Measurements from ENCODE around the gene KRTAP5-8. TPM values are rescaled to one million over a fixed set of nuclear protein-coding genes. Genes with fewer than 3 reads are reported as not detected.

The KRTAP5-8 gene
- total and polyA plus RNA-seq, 2 experiments from 2014 or later, result not detected

GRCh38 chr11:71491940-71492339 lies 45.9 kb upstream of the KRTAP5-8 start:
- no peak overlapping the region for H3K27ac ChIP-seq (ENCODE audit: low read depth)
- Mint-ChIP-seq H3K4me3 (no peak overlapping the region), H3K36me3 (ENCODE audit: low read depth) (peaks cover 35% of the 10 kb centered on the region), H3K27ac (no peak overlapping the region; the same call in 1 of the 2 replicates), H3K9me3 (0 out of 3 replicates have a peak, but pooled peaks cover 3% of the 10 kb centered on the region), H3K27me3 (ENCODE audit: insufficient read depth, low read depth, poor library complexity) (peaks cover 12% of the 10 kb centered on the region), H3K4me1 (peaks cover 2% of the 10 kb centered on the region; the same call in 1 of the 3 replicates)
- ATAC-seq (no peak), DNase-seq (ENCODE audit: low spot score) (no peak)
- H3K4me2 ChIP-seq, result no peak overlapping the region
- H3K36me3 ChIP-seq (ENCODE audit: insufficient read depth), result no peaks in the 10 kb centered on the region
- H3K27me3 ChIP-seq (ENCODE audit: insufficient read depth), result no peaks in the 10 kb centered on the region
- H4K20me1 ChIP-seq (replicated peaks; ENCODE audit: insufficient read depth), result no peaks in the 10 kb centered on the region; the same call in 1 of the 2 replicates
- no peak for TF ChIP-seq STAT1 (IDR thresholded peaks at IDR 0.05; ENCODE audit: unreplicated experiment)
- no peak for TF ChIP-seq POLR2AphosphoS5 (IDR thresholded peaks at IDR 0.05; ENCODE audit: low read depth)
- TF ChIP-seq ETS1 (IDR thresholded peaks at IDR 0.05), result no peak
- TF ChIP-seq JUNB (IDR thresholded peaks at IDR 0.05; ENCODE audit: unreplicated experiment), result no peak
- TF ChIP-seq, protein P1, sequence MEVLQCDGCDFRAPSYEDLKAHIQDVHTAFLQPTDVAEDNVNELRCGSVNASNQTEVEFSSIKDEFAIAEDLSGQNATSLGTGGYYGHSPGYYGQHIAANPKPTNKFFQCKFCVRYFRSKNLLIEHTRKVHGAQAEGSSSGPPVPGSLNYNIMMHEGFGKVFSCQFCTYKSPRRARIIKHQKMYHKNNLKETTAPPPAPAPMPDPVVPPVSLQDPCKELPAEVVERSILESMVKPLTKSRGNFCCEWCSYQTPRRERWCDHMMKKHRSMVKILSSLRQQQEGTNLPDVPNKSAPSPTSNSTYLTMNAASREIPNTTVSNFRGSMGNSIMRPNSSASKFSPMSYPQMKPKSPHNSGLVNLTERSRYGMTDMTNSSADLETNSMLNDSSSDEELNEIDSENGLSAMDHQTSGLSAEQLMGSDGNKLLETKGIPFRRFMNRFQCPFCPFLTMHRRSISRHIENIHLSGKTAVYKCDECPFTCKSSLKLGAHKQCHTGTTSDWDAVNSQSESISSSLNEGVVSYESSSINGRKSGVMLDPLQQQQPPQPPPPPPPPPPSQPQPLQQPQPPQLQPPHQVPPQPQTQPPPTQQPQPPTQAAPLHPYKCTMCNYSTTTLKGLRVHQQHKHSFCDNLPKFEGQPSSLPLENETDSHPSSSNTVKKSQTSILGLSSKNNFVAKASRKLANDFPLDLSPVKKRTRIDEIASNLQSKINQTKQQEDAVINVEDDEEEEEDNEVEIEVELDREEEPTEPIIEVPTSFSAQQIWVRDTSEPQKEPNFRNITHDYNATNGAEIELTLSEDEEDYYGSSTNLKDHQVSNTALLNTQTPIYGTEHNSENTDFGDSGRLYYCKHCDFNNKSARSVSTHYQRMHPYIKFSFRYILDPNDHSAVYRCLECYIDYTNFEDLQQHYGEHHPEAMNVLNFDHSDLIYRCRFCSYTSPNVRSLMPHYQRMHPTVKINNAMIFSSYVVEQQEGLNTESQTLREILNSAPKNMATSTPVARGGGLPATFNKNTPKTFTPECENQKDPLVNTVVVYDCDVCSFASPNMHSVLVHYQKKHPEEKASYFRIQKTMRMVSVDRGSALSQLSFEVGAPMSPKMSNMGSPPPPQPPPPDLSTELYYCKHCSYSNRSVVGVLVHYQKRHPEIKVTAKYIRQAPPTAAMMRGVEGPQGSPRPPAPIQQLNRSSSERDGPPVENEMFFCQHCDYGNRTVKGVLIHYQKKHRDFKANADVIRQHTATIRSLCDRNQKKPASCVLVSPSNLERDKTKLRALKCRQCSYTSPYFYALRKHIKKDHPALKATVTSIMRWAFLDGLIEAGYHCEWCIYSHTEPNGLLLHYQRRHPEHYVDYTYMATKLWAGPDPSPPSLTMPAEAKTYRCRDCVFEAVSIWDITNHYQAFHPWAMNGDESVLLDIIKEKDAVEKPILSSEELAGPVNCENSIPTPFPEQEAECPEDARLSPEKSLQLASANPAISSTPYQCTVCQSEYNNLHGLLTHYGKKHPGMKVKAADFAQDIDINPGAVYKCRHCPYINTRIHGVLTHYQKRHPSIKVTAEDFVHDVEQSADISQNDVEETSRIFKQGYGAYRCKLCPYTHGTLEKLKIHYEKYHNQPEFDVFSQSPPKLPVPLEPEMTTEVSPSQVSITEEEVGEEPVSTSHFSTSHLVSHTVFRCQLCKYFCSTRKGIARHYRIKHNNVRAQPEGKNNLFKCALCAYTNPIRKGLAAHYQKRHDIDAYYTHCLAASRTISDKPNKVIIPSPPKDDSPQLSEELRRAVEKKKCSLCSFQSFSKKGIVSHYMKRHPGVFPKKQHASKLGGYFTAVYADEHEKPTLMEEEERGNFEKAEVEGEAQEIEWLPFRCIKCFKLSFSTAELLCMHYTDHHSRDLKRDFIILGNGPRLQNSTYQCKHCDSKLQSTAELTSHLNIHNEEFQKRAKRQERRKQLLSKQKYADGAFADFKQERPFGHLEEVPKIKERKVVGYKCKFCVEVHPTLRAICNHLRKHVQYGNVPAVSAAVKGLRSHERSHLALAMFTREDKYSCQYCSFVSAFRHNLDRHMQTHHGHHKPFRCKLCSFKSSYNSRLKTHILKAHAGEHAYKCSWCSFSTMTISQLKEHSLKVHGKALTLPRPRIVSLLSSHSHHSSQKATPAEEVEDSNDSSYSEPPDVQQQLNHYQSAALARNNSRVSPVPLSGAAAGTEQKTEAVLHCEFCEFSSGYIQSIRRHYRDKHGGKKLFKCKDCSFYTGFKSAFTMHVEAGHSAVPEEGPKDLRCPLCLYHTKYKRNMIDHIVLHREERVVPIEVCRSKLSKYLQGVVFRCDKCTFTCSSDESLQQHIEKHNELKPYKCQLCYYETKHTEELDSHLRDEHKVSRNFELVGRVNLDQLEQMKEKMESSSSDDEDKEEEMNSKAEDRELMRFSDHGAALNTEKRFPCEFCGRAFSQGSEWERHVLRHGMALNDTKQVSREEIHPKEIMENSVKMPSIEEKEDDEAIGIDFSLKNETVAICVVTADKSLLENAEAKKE (CRISPR knock-in tag; IDR thresholded peaks at IDR 0.05), result no peak
- no peak for TF ChIP-seq ZNF114 (CRISPR knock-in tag; IDR thresholded peaks at IDR 0.05)
- no peak for TF ChIP-seq NANOG (IDR thresholded peaks at IDR 0.05; ENCODE audit: borderline replicate concordance)
- TF ChIP-seq CTCF (conservative IDR thresholded peaks at IDR 0.05; ENCODE audit: low read depth in 2 of 2), result no peak
- TF ChIP-seq CREB1 (CRISPR knock-in tag; IDR thresholded peaks at IDR 0.05; ENCODE audit: low read depth), result no peak
- no peak for TF ChIP-seq EZH2phosphoT487 (IDR thresholded peaks at IDR 0.05; ENCODE audit: unreplicated experiment)
- no peak for TF ChIP-seq ZNF331 (CRISPR knock-in tag; IDR thresholded peaks at IDR 0.05; ENCODE audit: low read depth)
- TF ChIP-seq, protein P2, sequence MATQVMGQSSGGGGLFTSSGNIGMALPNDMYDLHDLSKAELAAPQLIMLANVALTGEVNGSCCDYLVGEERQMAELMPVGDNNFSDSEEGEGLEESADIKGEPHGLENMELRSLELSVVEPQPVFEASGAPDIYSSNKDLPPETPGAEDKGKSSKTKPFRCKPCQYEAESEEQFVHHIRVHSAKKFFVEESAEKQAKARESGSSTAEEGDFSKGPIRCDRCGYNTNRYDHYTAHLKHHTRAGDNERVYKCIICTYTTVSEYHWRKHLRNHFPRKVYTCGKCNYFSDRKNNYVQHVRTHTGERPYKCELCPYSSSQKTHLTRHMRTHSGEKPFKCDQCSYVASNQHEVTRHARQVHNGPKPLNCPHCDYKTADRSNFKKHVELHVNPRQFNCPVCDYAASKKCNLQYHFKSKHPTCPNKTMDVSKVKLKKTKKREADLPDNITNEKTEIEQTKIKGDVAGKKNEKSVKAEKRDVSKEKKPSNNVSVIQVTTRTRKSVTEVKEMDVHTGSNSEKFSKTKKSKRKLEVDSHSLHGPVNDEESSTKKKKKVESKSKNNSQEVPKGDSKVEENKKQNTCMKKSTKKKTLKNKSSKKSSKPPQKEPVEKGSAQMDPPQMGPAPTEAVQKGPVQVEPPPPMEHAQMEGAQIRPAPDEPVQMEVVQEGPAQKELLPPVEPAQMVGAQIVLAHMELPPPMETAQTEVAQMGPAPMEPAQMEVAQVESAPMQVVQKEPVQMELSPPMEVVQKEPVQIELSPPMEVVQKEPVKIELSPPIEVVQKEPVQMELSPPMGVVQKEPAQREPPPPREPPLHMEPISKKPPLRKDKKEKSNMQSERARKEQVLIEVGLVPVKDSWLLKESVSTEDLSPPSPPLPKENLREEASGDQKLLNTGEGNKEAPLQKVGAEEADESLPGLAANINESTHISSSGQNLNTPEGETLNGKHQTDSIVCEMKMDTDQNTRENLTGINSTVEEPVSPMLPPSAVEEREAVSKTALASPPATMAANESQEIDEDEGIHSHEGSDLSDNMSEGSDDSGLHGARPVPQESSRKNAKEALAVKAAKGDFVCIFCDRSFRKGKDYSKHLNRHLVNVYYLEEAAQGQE (IDR thresholded peaks at IDR 0.05; ENCODE audit: unreplicated experiment), result no peak
- no peak for TF ChIP-seq EZH2 (IDR thresholded peaks at IDR 0.05; ENCODE audit: low read depth, unreplicated experiment)
- no peaks in the 10 kb centered on the region for H3K4me1 ChIP-seq (ENCODE audit: insufficient read depth)
- H3K79me2 ChIP-seq (replicated peaks; ENCODE audit: insufficient read depth), result no peaks in the 10 kb centered on the region
- no peak overlapping the region for H3K4me3 ChIP-seq
- H3F3A ChIP-seq (replicated peaks; ENCODE audit: low read depth), result no peaks in the 10 kb centered on the region
- no peak overlapping the region for H2AFZ ChIP-seq
- H3K9me2 ChIP-seq (ENCODE audit: insufficient read depth), result no peaks in the 10 kb centered on the region
